GM10266 (cell line): ENCODE measurements around the gene TAF10.

Experiments
- DNase-seq: peaks from one replicate; pipeline ENCODE4 v3.0.0; 2012; ENCODE audit errors: extremely low spot score
- TF ChIP-seq, protein P1 (sequence below): IDR thresholded peaks from 2 replicates; pipeline ENCODE4 v1.5.1; 2012; ENCODE audit warnings: mild to moderate bottlenecking, low read depth; ENCODE audit not compliant: control insufficient read depth, insufficient read depth; ENCODE audit errors: missing control alignments

TAF10 gene

DNA sequence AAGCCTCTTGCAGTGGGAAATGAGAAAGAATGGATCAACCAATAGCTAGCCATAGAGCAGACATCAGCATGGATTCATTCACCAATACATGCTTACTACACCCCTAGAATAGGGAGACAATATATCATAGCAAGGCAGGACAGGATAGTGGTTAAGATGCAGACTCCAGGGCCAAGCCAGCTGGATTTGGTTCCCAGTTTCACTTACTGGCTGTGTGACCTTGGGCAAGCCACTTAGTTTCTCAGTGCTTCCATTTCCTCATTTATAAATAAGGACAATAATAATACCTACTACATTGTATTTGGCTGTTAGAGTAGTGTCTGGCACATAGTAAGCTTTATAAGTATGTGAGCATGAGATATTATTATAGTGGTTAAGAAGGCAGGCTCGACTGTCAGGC lies 36.5 kb upstream of the TAF10 start:
- DNase-seq, result no peak
- TF ChIP-seq, protein P1, sequence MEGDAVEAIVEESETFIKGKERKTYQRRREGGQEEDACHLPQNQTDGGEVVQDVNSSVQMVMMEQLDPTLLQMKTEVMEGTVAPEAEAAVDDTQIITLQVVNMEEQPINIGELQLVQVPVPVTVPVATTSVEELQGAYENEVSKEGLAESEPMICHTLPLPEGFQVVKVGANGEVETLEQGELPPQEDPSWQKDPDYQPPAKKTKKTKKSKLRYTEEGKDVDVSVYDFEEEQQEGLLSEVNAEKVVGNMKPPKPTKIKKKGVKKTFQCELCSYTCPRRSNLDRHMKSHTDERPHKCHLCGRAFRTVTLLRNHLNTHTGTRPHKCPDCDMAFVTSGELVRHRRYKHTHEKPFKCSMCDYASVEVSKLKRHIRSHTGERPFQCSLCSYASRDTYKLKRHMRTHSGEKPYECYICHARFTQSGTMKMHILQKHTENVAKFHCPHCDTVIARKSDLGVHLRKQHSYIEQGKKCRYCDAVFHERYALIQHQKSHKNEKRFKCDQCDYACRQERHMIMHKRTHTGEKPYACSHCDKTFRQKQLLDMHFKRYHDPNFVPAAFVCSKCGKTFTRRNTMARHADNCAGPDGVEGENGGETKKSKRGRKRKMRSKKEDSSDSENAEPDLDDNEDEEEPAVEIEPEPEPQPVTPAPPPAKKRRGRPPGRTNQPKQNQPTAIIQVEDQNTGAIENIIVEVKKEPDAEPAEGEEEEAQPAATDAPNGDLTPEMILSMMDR, result no peak

DNA sequence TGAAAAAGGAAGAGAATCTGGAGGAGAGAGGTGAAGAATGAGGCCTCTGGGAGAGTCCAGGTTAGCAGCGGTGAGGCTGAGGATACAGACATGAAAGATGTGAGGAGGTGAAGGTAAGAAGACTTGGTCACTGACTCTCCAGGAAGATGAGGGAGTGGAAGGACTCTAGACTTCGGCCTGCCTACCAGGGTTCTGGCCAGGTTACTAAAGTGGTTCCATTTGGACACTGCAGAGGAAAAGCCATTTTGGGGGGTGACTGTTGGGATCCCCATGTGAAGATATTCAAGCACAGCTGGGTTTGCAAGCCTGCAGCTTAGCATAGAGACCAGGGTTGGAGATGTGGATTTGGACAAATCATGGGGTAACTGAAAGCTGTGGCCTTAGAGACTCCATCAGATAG lies 35.8 kb upstream of the TAF10 start:
- TF ChIP-seq, protein P1, result no peak
- DNase-seq, result no peak

DNA sequence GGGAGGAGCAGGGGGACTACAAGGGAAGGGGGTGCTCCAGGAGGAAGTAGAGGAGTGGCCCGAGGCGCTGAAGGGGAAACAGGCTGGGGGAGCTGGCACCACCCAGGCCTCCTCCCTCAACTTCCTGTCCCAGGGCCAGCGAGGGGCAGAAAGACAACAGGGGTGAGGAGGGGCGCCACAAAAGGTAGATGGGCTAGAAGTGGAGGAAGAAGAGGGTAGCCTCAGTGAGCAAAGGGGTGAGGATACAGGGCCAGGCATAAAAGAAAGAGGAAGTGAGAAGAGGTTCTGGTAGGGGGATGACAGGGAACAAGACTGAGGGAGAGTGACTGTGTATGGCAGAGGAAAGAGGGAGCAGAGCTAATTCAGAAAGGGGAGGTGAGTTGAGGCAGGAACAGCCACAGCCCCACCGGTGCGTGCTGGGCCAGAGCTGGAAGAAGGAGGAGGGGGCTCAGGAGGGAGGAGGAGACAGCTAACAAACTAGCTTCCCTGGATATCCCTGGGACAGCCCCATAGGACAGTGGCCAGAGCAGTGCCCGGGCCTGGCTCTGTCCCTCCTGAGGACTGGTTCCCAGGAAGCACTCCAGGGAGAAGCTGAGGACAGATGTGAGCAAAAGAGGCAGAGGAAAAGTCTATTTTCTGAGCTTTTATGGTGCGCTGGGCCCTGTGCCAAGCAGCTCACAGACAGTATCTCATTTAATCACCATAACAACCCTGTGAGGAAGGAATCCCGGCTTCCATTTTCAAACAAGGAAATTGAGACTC lies 35.1 kb upstream of the TAF10 start:
- DNase-seq, result peak; percentile 77
- TF ChIP-seq, protein P1, result no peak

DNA sequence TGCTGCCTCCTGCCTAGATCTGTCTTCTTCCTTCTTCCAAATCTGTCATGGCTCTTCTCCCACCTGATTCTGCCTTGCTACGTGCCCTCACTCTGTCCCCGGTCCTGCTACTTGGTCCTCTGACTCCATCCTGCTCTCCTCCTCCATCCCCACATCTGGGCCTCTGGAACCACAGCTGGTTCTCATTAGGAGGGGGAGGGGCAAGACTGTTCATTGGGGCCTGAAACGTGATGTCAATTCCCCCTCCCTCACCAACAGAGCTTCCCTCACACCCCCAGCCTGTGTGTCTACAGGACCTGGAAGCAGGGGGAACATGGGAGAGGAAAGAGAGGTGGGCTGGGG lies 34.5 kb upstream of the TAF10 start:
- TF ChIP-seq, protein P1, result no peak
- DNase-seq, result no peak

DNA sequence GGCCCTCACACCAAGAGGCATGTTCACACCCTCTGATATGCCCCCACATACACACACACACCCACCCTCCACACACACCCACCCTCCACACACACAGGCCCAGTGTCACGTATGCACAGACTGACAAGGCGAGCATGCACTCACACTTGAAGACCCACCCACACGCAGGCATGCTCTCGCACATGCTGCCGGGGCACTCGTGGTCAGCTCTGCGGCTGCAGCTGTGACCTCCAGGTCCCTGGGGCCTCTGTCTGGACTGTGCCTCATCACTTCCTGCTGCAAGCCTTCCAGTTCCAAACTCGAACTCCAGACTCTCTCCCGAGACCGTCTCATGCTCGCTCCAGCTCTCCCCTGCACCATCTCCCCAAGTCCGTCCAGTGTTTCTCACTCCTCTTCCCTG lies 34.1 kb upstream of the TAF10 start:
- DNase-seq, result no peak
- TF ChIP-seq, protein P1, result no peak

DNA sequence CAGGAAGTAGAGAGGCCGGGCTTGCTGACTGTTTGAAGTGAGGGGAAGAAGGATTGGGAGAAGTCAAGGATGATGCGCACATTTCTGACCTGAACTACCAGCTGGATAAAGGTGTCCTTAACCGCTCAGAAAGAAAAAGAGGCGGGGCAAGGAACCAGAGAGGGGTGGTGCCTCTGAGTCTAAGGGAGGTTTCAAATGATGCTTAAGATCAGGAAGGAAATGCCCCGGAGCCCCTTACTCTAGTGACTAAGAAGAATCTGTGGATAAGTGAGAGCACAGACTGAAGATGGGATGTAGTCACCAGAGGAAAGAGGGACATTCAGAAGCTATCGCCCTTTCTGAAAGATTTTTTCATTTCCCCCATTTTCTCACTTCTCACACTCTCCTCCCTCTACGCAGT lies 30.9 kb upstream of the TAF10 start:
- TF ChIP-seq, protein P1, result no peak
- DNase-seq, result no peak

DNA sequence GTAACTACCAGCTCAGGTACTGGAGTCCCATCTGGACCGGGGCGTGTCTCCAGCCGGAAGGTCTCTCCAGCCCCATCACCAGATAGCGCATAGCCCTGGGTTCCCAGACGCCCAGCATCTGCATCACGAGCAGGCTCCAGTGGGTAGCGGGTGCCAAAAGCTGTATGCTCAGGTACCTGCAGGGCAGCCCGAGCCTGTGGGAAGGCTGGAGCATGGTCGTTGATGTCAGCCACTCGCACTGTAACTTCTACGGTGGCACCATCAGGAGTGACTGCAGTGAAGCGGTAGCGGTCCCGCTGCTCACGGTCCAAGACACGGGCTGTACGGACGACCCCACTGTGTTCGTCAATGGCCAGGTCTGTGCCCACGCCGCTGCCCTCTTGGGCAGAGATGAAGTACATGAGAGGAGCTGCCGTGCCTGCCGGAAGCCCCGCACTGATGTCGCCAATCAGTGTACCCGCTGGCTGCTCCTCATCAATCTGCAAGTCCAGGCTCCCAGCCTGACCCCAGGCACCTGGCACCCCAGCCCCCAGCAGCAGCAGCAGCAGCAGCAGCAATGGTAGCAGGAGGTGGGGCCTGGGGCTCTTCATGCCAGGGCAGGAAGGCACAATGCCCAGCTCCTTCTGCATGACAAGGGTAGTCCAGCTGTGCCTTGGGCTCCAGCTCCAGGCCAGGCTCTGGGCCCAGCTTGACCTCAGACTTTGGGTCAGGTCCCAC lies 29.1 kb upstream of the TAF10 start:
- DNase-seq, result no peak
- TF ChIP-seq, protein P1, result no peak
